Epithelial cell of proximal tubule (primary cell): ENCODE measurements around the gene NME7. TPM values are rescaled to one million over a fixed set of nuclear protein-coding genes. Genes with fewer than 3 reads are reported as not detected.

Source experiments
- DNase-seq: peaks from one replicate; pipeline ENCODE4 v3.0.0-alpha.2; 2011; ENCODE audit warnings: low read depth
- H3K4me3 ChIP-seq: 2 replicates; pipeline ENCODE4 v1.5.1; 2011; ENCODE audit warnings: low read depth, mild to moderate bottlenecking, low read length
- CTCF ChIP-seq: conservative IDR thresholded peaks from 2 replicates; pipeline ENCODE4 v1.5.1; 2012; ENCODE audit warnings: low read depth, mild to moderate bottlenecking, low read length
- total RNA-seq: library from RNA; depleted of rRNA; stranded (reverse); fragments of >200 nt; gene quantifications from 2 replicates; pipeline ENCODE4 v1.2.3, GENCODE V29; 2015

Gene NME7
- total RNA-seq, 1 donor from 2014 or later = 50.9 TPM

GRCh38 chr1:169099561-169099960, 268.0 kb downstream of the NME7 start:
- TF ChIP-seq CTCF = no peak
- no peak overlapping the region for H3K4me3 ChIP-seq
- no peak for DNase-seq

DNA sequence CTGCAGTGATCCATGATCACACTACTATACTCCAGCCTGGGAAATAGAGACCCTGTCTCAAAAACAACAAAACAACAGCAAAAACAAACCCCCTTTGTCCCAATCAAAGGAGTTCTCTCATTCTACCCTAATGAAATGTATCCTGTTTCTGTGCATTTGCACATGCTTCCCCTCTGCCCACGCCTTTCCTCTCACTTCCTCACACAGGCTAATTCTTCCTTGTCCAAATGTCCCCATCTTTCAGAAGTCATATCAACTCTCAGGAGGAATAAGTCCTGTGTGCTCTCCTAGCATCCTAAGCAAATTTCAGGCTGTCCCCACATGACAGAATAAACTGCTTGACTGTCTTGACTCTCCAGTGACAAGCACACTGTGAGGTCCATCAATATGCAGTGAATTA, 269.2 kb downstream of the NME7 start:
- no peak overlapping the region for H3K4me3 ChIP-seq
- no peak for TF ChIP-seq CTCF
- no peak for DNase-seq

GRCh38 chr1:169094897-169095569, 272.6 kb downstream of the NME7 start:
- TF ChIP-seq CTCF = no peak
- DNase-seq = no peak

DNA sequence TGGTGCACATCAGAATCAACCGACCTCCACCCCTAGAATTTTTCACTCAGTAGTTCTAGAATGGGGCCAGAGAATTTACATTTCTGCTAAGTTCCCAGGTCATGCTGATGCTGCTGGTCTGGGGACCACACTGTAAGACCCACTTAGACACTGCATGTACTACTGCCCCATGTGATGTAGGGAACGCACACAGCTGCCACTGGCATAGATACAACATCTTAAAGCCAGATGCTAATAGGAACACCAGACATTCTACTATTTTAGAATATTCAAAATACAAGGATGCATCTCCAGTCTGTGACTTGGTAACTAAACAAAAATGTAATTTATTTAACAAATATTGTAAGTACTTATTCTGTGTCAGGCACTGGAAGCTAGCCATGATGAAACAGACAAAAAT, 275.2 kb downstream of the NME7 start:
- no peak overlapping the region for H3K4me3 ChIP-seq
- DNase-seq = no peak
- no peak for TF ChIP-seq CTCF

More at GRCh38 chr1:169094897-169095569, 272.6 kb downstream of the NME7 start:
- H3K4me3 ChIP-seq = no peak overlapping the region

- H3K4me3 ChIP-seq = no peak overlapping the region
- peak; percentile 87 for DNase-seq
- no peak for TF ChIP-seq CTCF
Observed at GRCh38 chr1:169091480-169091941, 276.1 kb downstream of the NME7 start.

GRCh38 chr1:169090900-169091311, 276.7 kb downstream of the NME7 start:
- no peak for DNase-seq
- no peak for TF ChIP-seq CTCF
- H3K4me3 ChIP-seq = no peak overlapping the region

GRCh38 chr1:169090308-169090899, 277.2 kb downstream of the NME7 start:
- H3K4me3 ChIP-seq = no peak overlapping the region
- no peak for DNase-seq
- no peak for TF ChIP-seq CTCF
